Stimulated activated CD8-positive, alpha-beta memory T cell treated with anti-CD3 and anti-CD28 coated beads, Interleukin-4, amount 100 ng/mL, for 24 hours (primary cell): Measurements from ENCODE around the gene RAB11FIP5.

Experiments
- DNase-seq: peaks from one replicate; pipeline ENCODE4 v3.0.0-alpha.2; 2020; ENCODE audit warnings: low read depth

The RAB11FIP5 gene

GRCh38 chr2:73032702-73033097 is 80.0 kb downstream of the RAB11FIP5 start:
- no peak for DNase-seq

GRCh38 chr2:73031725-73032701 is 80.7 kb downstream of the RAB11FIP5 start:
- no peak for DNase-seq

GRCh38 chr2:73031095-73031678 is 81.6 kb downstream of the RAB11FIP5 start:
- no peak for DNase-seq

- DNase-seq = no peak
Observed at GRCh38 chr2:73028841-73029240, 83.9 kb downstream of the RAB11FIP5 start.

- DNase-seq = no peak
Observed at GRCh38 chr2:73027340-73027739, 85.4 kb downstream of the RAB11FIP5 start.

- DNase-seq = no peak
Observed at GRCh38 chr2:73023497-73023896, 89.3 kb downstream of the RAB11FIP5 start.
